ENCODE measurements around the gene MRM2. TPM values are rescaled to one million over a fixed set of nuclear protein-coding genes. Genes with fewer than 3 reads are reported as not detected.
A peak's percentile ranks its signal among the peaks of the same experiment; 100 is the strongest.

Gene MRM2
- 21.4 and 22.1 TPM in 2 replicates for polyA plus RNA-seq (2013)

- DNase-seq: peak; percentile 76 to 93
- Histone ChIP-seq H2BK12ac (ENCODE audit: low read length) (no peak within 1 kb of the TSS), H3K79me2 (ENCODE audit: control insufficient read depth, insufficient read depth, low read length, poor library complexity) (peaks cover 6% of the 10 kb centered on the region), H2AK5ac (ENCODE audit: low read length) (peak within 1 kb of the TSS; percentile 92), H3K9ac (ENCODE audit: low read length) (peak within 1 kb of the TSS; percentile 98), H3K27me3 (ENCODE audit: insufficient read depth, low read length) (no peaks in the 10 kb centered on the region), H4K12ac (ENCODE audit: low read depth, low read length) (peak within 1 kb of the TSS; percentile 98), H3K4me3 (ENCODE audit: low read depth, low read length) (peak within 1 kb of the TSS; percentile 100), H2AFZ (ENCODE audit: insufficient read depth, low read length, poor library complexity) (peak within 1 kb of the TSS; percentile 94), H3K4me1 (ENCODE audit: control insufficient read depth in 1 of 2, insufficient read depth in 2 of 2, low read length in 2 of 2) (peaks cover 8 to 9% of the 10 kb centered on the region in 2 experiments), H4K8ac (ENCODE audit: low read depth, low read length) (peak within 1 kb of the TSS; percentile 98), H3K18ac (ENCODE audit: low read length) (peak within 1 kb of the TSS; percentile 97), H3K4ac (ENCODE audit: low read depth, low read length) (peak within 1 kb of the TSS; percentile 99), H3K27ac (ENCODE audit: low read depth, low read length) (peak within 1 kb of the TSS; percentile 3), H2BK120ac (ENCODE audit: insufficient read depth, low read length, poor library complexity) (peak within 1 kb of the TSS; percentile 84), H3K4me2 (ENCODE audit: low read length) (peak within 1 kb of the TSS; percentile 75), H3K23ac (ENCODE audit: low read length) (no peak within 1 kb of the TSS), H4K91ac (ENCODE audit: low read depth, low read length) (peak within 1 kb of the TSS; percentile 93), H2BK5ac (ENCODE audit: low read depth, low read length, poor library complexity) (peak within 1 kb of the TSS; percentile 53), H3K9me3 (ENCODE audit: insufficient read depth, low read depth, low read length) (no peaks in the 10 kb centered on the region), H3K14ac (ENCODE audit: low read length) (peak within 1 kb of the TSS; percentile 97), H3K79me1 (ENCODE audit: low read length) (peaks cover 11% of the 10 kb centered on the region), H3K36me3 (ENCODE audit: control insufficient read depth in 1 of 2, insufficient read depth in 2 of 2, low read length in 2 of 2) (peaks cover 28 to 29% of the 10 kb centered on the region in 2 experiments)
- WGBS (ENCODE audit: extremely low coverage, insufficient coverage, insufficient read length): no CpG with 5 or more reads among the region's 81 CpGs
Observed at GRCh38 chr7:2241580-2242540, at the start of gene MRM2, which contains the start of gene NUDT1. MRM2 (minus strand) TSS chr7:2242205; CDS start chr7:2242169, 36 bp downstream. NUDT1 (plus strand) TSS chr7:2242226; CDS start chr7:2244575, 2,349 bp downstream.

GRCh38 chr7:2290877-2291276 is 48.9 kb upstream of the MRM2 start:
- no CpG with 5 or more reads among the region's 6 CpGs for WGBS (ENCODE audit: extremely low coverage, insufficient coverage, insufficient read length)

GRCh38 chr7:2289621-2290020 is 47.6 kb upstream of the MRM2 start:
- H3K79me1 ChIP-seq (ENCODE audit: low read length): no peaks in the 10 kb centered on the region
- no peak overlapping the region for H3K4ac ChIP-seq (ENCODE audit: low read depth, low read length)
- H2BK5ac ChIP-seq (ENCODE audit: low read depth, low read length, poor library complexity): no peak overlapping the region
- H4K8ac ChIP-seq (ENCODE audit: low read depth, low read length): no peak overlapping the region
- H3K4me3 ChIP-seq (ENCODE audit: low read depth, low read length): no peak overlapping the region
- H4K12ac ChIP-seq (ENCODE audit: low read depth, low read length): no peak overlapping the region
- no peak overlapping the region for H3K9ac ChIP-seq (ENCODE audit: low read length)
- no peak overlapping the region for H3K14ac ChIP-seq (ENCODE audit: low read length)
- no peak for DNase-seq
- no peak overlapping the region for H3K27ac ChIP-seq (ENCODE audit: low read depth, low read length)
- no peaks in the 10 kb centered on the region for H3K79me2 ChIP-seq (ENCODE audit: control insufficient read depth, insufficient read depth, low read length, poor library complexity)
- H2BK120ac ChIP-seq (ENCODE audit: insufficient read depth, low read length, poor library complexity): no peak overlapping the region
- H3K4me1 ChIP-seq (ENCODE audit: control insufficient read depth in 1 of 2, insufficient read depth in 2 of 2, low read length in 2 of 2): no peaks in the 10 kb centered on the region
- H3K23ac ChIP-seq (ENCODE audit: low read length): no peak overlapping the region
- H2BK12ac ChIP-seq (ENCODE audit: low read length): no peak overlapping the region
- H4K91ac ChIP-seq (ENCODE audit: low read depth, low read length): no peak overlapping the region
- peaks cover 4% of the 10 kb centered on the region for H3K9me3 ChIP-seq (ENCODE audit: insufficient read depth, low read depth, low read length)
- H2AFZ ChIP-seq (ENCODE audit: insufficient read depth, low read length, poor library complexity): no peak overlapping the region
- peaks cover 3 to 8% of the 10 kb centered on the region in 2 experiments for H3K36me3 ChIP-seq (ENCODE audit: control insufficient read depth in 1 of 2, insufficient read depth in 2 of 2, low read length in 2 of 2)
- H2AK5ac ChIP-seq (ENCODE audit: low read length): no peak overlapping the region
- no peak overlapping the region for H3K4me2 ChIP-seq (ENCODE audit: low read length)
- H3K18ac ChIP-seq (ENCODE audit: low read length): no peak overlapping the region
- WGBS (ENCODE audit: extremely low coverage, insufficient coverage, insufficient read length): no CpG with 5 or more reads among the region's 13 CpGs
- H3K27me3 ChIP-seq (ENCODE audit: insufficient read depth, low read length): no peaks in the 10 kb centered on the region

More at GRCh38 chr7:2290877-2291276, 48.9 kb upstream of the MRM2 start:
- Histone ChIP-seq H3K79me2 (ENCODE audit: control insufficient read depth, insufficient read depth, low read length, poor library complexity) (no peaks in the 10 kb centered on the region), H3K4ac (ENCODE audit: low read depth, low read length) (no peak overlapping the region), H3K23ac (ENCODE audit: low read length) (no peak overlapping the region), H3K27me3 (ENCODE audit: insufficient read depth, low read length) (no peaks in the 10 kb centered on the region), H2BK120ac (ENCODE audit: insufficient read depth, low read length, poor library complexity) (no peak overlapping the region), H3K9me3 (ENCODE audit: insufficient read depth, low read depth, low read length) (peaks cover 4% of the 10 kb centered on the region), H3K14ac (ENCODE audit: low read length) (no peak overlapping the region), H3K9ac (ENCODE audit: low read length) (no peak overlapping the region), H2BK5ac (ENCODE audit: low read depth, low read length, poor library complexity) (no peak overlapping the region), H3K4me1 (ENCODE audit: control insufficient read depth in 1 of 2, insufficient read depth in 2 of 2, low read length in 2 of 2) (no peaks in the 10 kb centered on the region), H3K4me2 (ENCODE audit: low read length) (no peak overlapping the region), H2BK12ac (ENCODE audit: low read length) (no peak overlapping the region), H3K36me3 (ENCODE audit: control insufficient read depth in 1 of 2, insufficient read depth in 2 of 2, low read length in 2 of 2) (peaks cover 3 to 8% of the 10 kb centered on the region in 2 experiments), H2AK5ac (ENCODE audit: low read length) (no peak overlapping the region), H4K8ac (ENCODE audit: low read depth, low read length) (no peak overlapping the region), H2AFZ (ENCODE audit: insufficient read depth, low read length, poor library complexity) (no peak overlapping the region), H4K12ac (ENCODE audit: low read depth, low read length) (no peak overlapping the region), H3K18ac (ENCODE audit: low read length) (no peak overlapping the region), H3K79me1 (ENCODE audit: low read length) (no peaks in the 10 kb centered on the region), H4K91ac (ENCODE audit: low read depth, low read length) (no peak overlapping the region), H3K4me3 (ENCODE audit: low read depth, low read length) (no peak overlapping the region), H3K27ac (ENCODE audit: low read depth, low read length) (no peak overlapping the region)
- DNase-seq: no peak

- H4K8ac ChIP-seq (ENCODE audit: low read depth, low read length): no peak overlapping the region
- no peak overlapping the region for H2AFZ ChIP-seq (ENCODE audit: insufficient read depth, low read length, poor library complexity)
- no CpG with 5 or more reads among the region's 20 CpGs for WGBS (ENCODE audit: extremely low coverage, insufficient coverage, insufficient read length)
- H3K4ac ChIP-seq (ENCODE audit: low read depth, low read length): no peak overlapping the region
- H2BK5ac ChIP-seq (ENCODE audit: low read depth, low read length, poor library complexity): no peak overlapping the region
- H3K18ac ChIP-seq (ENCODE audit: low read length): no peak overlapping the region
- no peak overlapping the region for H3K4me3 ChIP-seq (ENCODE audit: low read depth, low read length)
- H3K27ac ChIP-seq (ENCODE audit: low read depth, low read length): no peak overlapping the region
- DNase-seq: no peak
- H4K91ac ChIP-seq (ENCODE audit: low read depth, low read length): no peak overlapping the region
- no peak overlapping the region for H4K12ac ChIP-seq (ENCODE audit: low read depth, low read length)
- H3K27me3 ChIP-seq (ENCODE audit: insufficient read depth, low read length): no peaks in the 10 kb centered on the region
- no peak overlapping the region for H2BK120ac ChIP-seq (ENCODE audit: insufficient read depth, low read length, poor library complexity)
- H2AK5ac ChIP-seq (ENCODE audit: low read length): no peak overlapping the region
- H3K4me1 ChIP-seq (ENCODE audit: control insufficient read depth in 1 of 2, insufficient read depth in 2 of 2, low read length in 2 of 2): no peaks in the 10 kb centered on the region
- H3K23ac ChIP-seq (ENCODE audit: low read length): no peak overlapping the region
- no peak overlapping the region for H3K14ac ChIP-seq (ENCODE audit: low read length)
- peaks cover 3 to 8% of the 10 kb centered on the region in 2 experiments for H3K36me3 ChIP-seq (ENCODE audit: control insufficient read depth in 1 of 2, insufficient read depth in 2 of 2, low read length in 2 of 2)
- H3K4me2 ChIP-seq (ENCODE audit: low read length): no peak overlapping the region
- H3K79me2 ChIP-seq (ENCODE audit: control insufficient read depth, insufficient read depth, low read length, poor library complexity): no peaks in the 10 kb centered on the region
- H2BK12ac ChIP-seq (ENCODE audit: low read length): no peak overlapping the region
- no peak overlapping the region for H3K9ac ChIP-seq (ENCODE audit: low read length)
- no peaks in the 10 kb centered on the region for H3K79me1 ChIP-seq (ENCODE audit: low read length)
- peaks cover 4% of the 10 kb centered on the region for H3K9me3 ChIP-seq (ENCODE audit: insufficient read depth, low read depth, low read length)
Observed at GRCh38 chr7:2289111-2289586, 47.1 kb upstream of the MRM2 start.
